HepG2 (cell line): ENCODE results near the gene CNOT8. TPM values are rescaled to one million over a fixed set of nuclear protein-coding genes. Genes with fewer than 3 reads are reported as not detected.

Source experiments
- ATAC-seq: fragments of 200-7000 bp; cut with Tn5 transposase; 3 replicates; pipeline ENCODE4 v1.9.1; 2020; ENCODE audit warnings: mild to moderate bottlenecking, moderate library complexity
- BruUV-seq: library from RNA; stranded (reverse); fragments of 400-500 nt; replicated peaks from 2 replicates; lab custom pipeline; 2021; lab: Mats Ljungman, UMichigan
- CTCF ChIA-PET: fragments of 300-600 bp; formaldehyde crosslinking; extraction: SDS; loops from one replicate; lab custom pipeline; 2021; ENCODE audit warnings: low total read pairs, inconsistent platforms, low intra/inter-chr PET ratio; lab: Yijun Ruan, JAX
- POLR2A ChIA-PET: fragments of 350-600 bp; sonication (Branson Sonifier 250); formaldehyde crosslinking; loops from one replicate; lab custom pipeline; 2020; ENCODE audit warnings: antibody characterized with exemption, inconsistent platforms; lab: Yijun Ruan, JAX
- DNase-seq: peaks from one replicate; pipeline ENCODE4 v3.0.0-alpha.2; 2015; ENCODE audit warnings: low spot score
- FAIRE-seq: peaks from 3 replicates; lab custom pipeline; 2011; peaks lifted over from hg19 to GRCh38; lab: Jason Lieb, UNC
- H2AFZ ChIP-seq: one replicate; pipeline ENCODE4 v1.6.1; 2011; ENCODE audit warnings: low read length, inconsistent platforms
- H3K27ac ChIP-seq: fragments of 300-600 bp; 3 replicates; pipeline ENCODE4 v1.8.0; 2011; ENCODE audit warnings: mixed run types, mild to moderate bottlenecking, mixed read lengths, low read length, inconsistent platforms; ENCODE audit not compliant: insufficient read depth; ENCODE audit errors: extremely low read length
- H3K27me3 ChIP-seq, 2 experiments: fragments of 200-600 bp in 1 of 2; 2 replicates in 1 of 2; 3 replicates in 1 of 2; pipeline versions ENCODE4 v1.6.0 to v1.8.0; 2011; ENCODE audit warnings: low read length in 2 of 2, mild to moderate bottlenecking in 2 of 2, moderate library complexity in 2 of 2, inconsistent platforms in 1 of 2; ENCODE audit not compliant: insufficient read depth in 2 of 2, control insufficient read depth in 1 of 2
- H3K36me3 ChIP-seq, 2 experiments: fragments of 200-600 bp in 1 of 2; replicated peaks in 1 of 2; 2 replicates in 1 of 2; 3 replicates in 1 of 2; pipeline versions ENCODE4 v1.5.1 to v1.8.0; 2011; ENCODE audit warnings: low read length in 2 of 2, inconsistent platforms in 1 of 2; ENCODE audit not compliant: insufficient read depth in 2 of 2, control insufficient read depth in 1 of 2
- H3K4me1 ChIP-seq: 2 replicates; pipeline ENCODE4 v1.5.1; 2012; ENCODE audit warnings: low read length, inconsistent platforms; ENCODE audit not compliant: insufficient read depth
- H3K4me2 ChIP-seq: 2 replicates; pipeline ENCODE4 v1.6.0; 2011; ENCODE audit warnings: low read depth, low read length, inconsistent platforms
- H3K4me3 ChIP-seq, 3 experiments: fragments of 200-600 bp in 1 of 3; sonication (generic), shearing (Covaris generic) in 1 of 3; replicated peaks in 1 of 3; 2 replicates each; pipeline ENCODE4 v1.5.1; 2011 to 2016; ENCODE audit warnings: low read length in 3 of 3, inconsistent platforms in 2 of 3, low read depth in 2 of 3, mild to moderate bottlenecking in 2 of 3, control low read depth in 1 of 3, mixed read lengths in 1 of 3; ENCODE audit not compliant: insufficient read depth in 1 of 3
- H3K79me2 ChIP-seq: one replicate; pipeline ENCODE4 v1.6.1; 2011; ENCODE audit warnings: low read length, inconsistent platforms; ENCODE audit not compliant: insufficient read depth
- H3K9ac ChIP-seq: 2 replicates; pipeline ENCODE4 v1.6.0; 2011; ENCODE audit warnings: mild to moderate bottlenecking, low read depth, low read length, inconsistent platforms; ENCODE audit not compliant: insufficient read depth
- H3K9me3 ChIP-seq: 2 replicates; pipeline ENCODE4 v1.5.1; 2012; ENCODE audit warnings: mild to moderate bottlenecking, low read length
- H4K20me1 ChIP-seq: 2 replicates; pipeline ENCODE4 v1.6.0; 2011; ENCODE audit warnings: inconsistent platforms, mild to moderate bottlenecking, low read length, moderate library complexity; ENCODE audit not compliant: insufficient read depth
- DPF2 ChIP-seq: sonication (generic); formaldehyde crosslinking; IDR thresholded peaks from 2 replicates; pipeline ENCODE4 v1.4.0; 2020; ENCODE audit warnings: mild to moderate bottlenecking, low read depth, missing genetic modification reagents, borderline replicate concordance
- HMG20B ChIP-seq: conservative IDR thresholded peaks from 2 replicates; pipeline ENCODE4 v1.6.1; 2016; ENCODE audit warnings: missing genetic modification reagents, missing compliant biosample characterization
- KDM4B ChIP-seq: sonication (generic); formaldehyde crosslinking; IDR thresholded peaks from 2 replicates; pipeline ENCODE4 v1.4.0; 2020; ENCODE audit warnings: missing genetic modification reagents
- KLF6 ChIP-seq: IDR thresholded peaks from 2 replicates; pipeline ENCODE4 v1.8.0; 2016; ENCODE audit warnings: missing biosample characterization, missing genetic modification reagents
- NFKBIZ ChIP-seq: IDR thresholded peaks from 2 replicates; pipeline ENCODE4 v1.6.1; 2018; ENCODE audit warnings: missing genetic modification reagents, missing compliant biosample characterization
- WGBS: methylation state at CpG from one replicate; pipeline ENCODE4 v1.1.6; 2017; ENCODE audit warnings: low lambda C conversion rate; 5-methylcytosine and 5-hydroxymethylcytosine counted together
- in situ Hi-C: cut with HindIII; loops from 2 replicates; pipeline ENCODE4 v1.10.0; 2017; ENCODE audit warnings: low pct_unique_long_range_greater_than_20kb; ENCODE audit not compliant: extremely low pct_ligation_motif_present
- intact Hi-C: fragments of 100-400 bp; cut with micrococcal nuclease; formaldehyde crosslinking; loops from one replicate; pipeline ENCODE4 v1.10.0; 2022; ENCODE audit not compliant: unreplicated experiment
- polyA plus RNA-seq, 8 experiments: library from polyadenylated mRNA; depleted of rRNA in 3 of 8; stranded (reverse) in 7 of 8; unstranded in 1 of 8; fragments of >200 nt; fragmentation: Illumina TruSeq in 4 of 8; extraction: Trizol in 4 of 8; gene quantifications; 2 replicates each; pipeline versions ENCODE4 v1.2.1 to v1.2.3, GENCODE V29; 2011 to 2016; ENCODE audit warnings: low read depth in 4 of 8, missing spikeins in 1 of 8, mixed read lengths in 1 of 8; ENCODE audit not compliant: insufficient read depth in 1 of 8
- total RNA-seq, 5 experiments: library from RNA; depleted of rRNA; stranded (reverse); fragments of >200 nt; fragmentation: Illumina TruSeq; extraction: Trizol; gene quantifications; 2 replicates each; pipeline ENCODE4 v1.2.3, GENCODE V29; 2016; ENCODE audit warnings: low read depth in 1 of 5
- TF ChIP-seq, protein P1 (sequence below): sonication (generic); formaldehyde crosslinking; IDR thresholded peaks from 2 replicates; pipeline ENCODE4 v1.4.0; 2020; ENCODE audit warnings: missing genetic modification reagents, mild to moderate bottlenecking, borderline replicate concordance
- TF ChIP-seq, protein P2 (sequence below): IDR thresholded peaks from 2 replicates; pipeline ENCODE4 v1.6.1; 2016; ENCODE audit warnings: control low read depth
- TF ChIP-seq, protein P3 (sequence below): sonication (generic); formaldehyde crosslinking; conservative IDR thresholded peaks from 2 replicates; pipeline ENCODE4 v1.8.1; 2023; ENCODE audit warnings: missing genetic modification reagents
- TF ChIP-seq, protein P4 (sequence below): sonication (generic); formaldehyde crosslinking; IDR thresholded peaks from 2 replicates; pipeline ENCODE4 v1.4.0; 2020; ENCODE audit warnings: mild to moderate bottlenecking, missing genetic modification reagents, borderline replicate concordance
- TF ChIP-seq, protein P5 (sequence below): sonication (generic); formaldehyde crosslinking; IDR thresholded peaks from 2 replicates; pipeline ENCODE4 v1.5.1; 2020; ENCODE audit warnings: mild to moderate bottlenecking, missing genetic modification reagents, moderate library complexity

CNOT8 gene
- total and polyA plus RNA-seq, 2 of the 13 experiments (the other 11 are each of a cell fraction or from before 2014, with no cell fraction given), result 37.1 to 74.9 TPM

DNA sequence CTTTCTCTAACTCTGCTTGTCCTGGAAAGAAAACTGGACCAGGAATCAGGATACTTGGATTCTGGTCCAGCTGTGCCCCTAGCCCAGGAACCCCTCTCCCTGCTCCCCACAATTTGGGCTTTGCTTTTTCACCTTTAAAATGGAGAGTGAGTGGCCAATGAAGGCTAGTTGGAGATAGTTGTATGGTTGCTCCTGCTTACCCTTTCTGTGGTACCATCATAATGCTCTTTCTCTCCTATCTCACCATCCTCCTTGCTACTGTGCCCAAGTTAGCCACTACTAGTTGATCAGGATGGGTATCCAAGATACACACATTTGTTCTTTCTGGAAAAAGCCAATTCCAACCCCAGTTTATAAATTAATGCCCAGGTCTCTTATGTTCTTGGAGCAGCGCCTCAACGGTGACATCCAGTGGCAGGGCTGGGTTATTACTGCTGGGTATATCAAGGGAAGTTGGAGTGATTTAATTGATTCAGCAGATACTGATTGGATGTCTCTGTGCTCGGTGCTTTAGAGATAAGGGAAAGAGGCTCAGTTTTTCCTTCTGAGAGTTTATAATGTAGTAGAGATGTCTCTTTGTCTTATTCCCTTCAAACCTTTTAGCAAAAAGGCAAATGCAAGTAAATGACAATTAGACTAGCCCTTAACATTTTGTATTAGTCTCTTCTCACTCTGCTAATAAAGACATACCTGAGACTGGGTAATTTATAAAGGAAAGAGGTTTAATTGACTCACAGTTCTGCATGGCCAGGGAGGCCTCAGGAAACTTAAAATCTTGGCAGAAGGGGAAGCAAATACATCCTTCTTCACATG lies 46.6 kb upstream of the CNOT8 start:
- H3K4me3 ChIP-seq, result no peak overlapping the region
- no peak overlapping the region for H2AFZ ChIP-seq
- peaks cover 14% of the 10 kb centered on the region for H3K4me1 ChIP-seq
- H3K36me3 ChIP-seq, result peaks cover 32 to 77% of the 10 kb centered on the region in 2 experiments
- no TSS peak for BruUV-seq
- peak; percentile 52 for ATAC-seq
- intact Hi-C loops (loop anchor here (1.0 kb wide), 1 partner anchor 162 kb away; no protein-coding TSS in a partner anchor), in situ Hi-C loops (loop anchor here (5.0 kb wide), 1 partner anchor 165 kb away; no protein-coding TSS in a partner anchor)
- DNase-seq, result peak; percentile 44
- no peak overlapping the region for H3K27ac ChIP-seq
- H3K4me2 ChIP-seq, result no peak overlapping the region
- H3K9ac ChIP-seq, result no peak overlapping the region
- no peaks in the 10 kb centered on the region for H3K27me3 ChIP-seq
- ChIA-PET POLR2A (no interaction called here), CTCF (interaction anchor here (1.9 kb wide), 1 partner anchor 161 kb away, joined by 29 read pairs; no protein-coding TSS in a partner anchor)
- H3K79me2 ChIP-seq, result no peaks in the 10 kb centered on the region
- 72% methylated on average over 3 of the region's 3 CpGs for WGBS
- FAIRE-seq, result peak; percentile 53
- H4K20me1 ChIP-seq, result peaks cover 5% of the 10 kb centered on the region; the same call in 1 of the 2 replicates
- no peaks in the 10 kb centered on the region for H3K9me3 ChIP-seq
- TF ChIP-seq, protein P1, sequence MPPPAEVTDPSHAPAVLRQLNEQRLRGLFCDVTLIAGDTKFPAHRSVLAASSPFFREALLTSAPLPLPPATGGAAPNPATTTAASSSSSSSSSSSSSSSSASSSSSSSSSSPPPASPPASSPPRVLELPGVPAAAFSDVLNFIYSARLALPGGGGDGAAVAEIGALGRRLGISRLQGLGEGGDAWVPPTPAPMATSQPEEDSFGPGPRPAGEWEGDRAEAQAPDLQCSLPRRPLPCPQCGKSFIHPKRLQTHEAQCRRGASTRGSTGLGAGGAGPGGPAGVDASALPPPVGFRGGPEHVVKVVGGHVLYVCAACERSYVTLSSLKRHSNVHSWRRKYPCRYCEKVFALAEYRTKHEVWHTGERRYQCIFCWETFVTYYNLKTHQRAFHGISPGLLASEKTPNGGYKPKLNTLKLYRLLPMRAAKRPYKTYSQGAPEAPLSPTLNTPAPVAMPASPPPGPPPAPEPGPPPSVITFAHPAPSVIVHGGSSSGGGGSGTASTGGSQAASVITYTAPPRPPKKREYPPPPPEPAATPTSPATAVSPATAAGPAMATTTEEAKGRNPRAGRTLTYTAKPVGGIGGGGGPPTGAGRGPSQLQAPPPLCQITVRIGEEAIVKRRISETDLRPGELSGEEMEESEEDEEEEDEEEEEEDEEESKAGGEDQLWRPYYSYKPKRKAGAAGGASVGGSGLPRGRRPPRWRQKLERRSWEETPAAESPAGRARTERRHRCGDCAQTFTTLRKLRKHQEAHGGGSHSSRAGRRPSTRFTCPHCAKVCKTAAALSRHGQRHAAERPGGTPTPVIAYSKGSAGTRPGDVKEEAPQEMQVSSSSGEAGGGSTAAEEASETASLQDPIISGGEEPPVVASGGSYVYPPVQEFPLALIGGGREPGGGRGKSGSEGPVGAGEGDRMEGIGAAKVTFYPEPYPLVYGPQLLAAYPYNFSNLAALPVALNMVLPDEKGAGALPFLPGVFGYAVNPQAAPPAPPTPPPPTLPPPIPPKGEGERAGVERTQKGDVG, result no peak
- TF ChIP-seq, protein P2, sequence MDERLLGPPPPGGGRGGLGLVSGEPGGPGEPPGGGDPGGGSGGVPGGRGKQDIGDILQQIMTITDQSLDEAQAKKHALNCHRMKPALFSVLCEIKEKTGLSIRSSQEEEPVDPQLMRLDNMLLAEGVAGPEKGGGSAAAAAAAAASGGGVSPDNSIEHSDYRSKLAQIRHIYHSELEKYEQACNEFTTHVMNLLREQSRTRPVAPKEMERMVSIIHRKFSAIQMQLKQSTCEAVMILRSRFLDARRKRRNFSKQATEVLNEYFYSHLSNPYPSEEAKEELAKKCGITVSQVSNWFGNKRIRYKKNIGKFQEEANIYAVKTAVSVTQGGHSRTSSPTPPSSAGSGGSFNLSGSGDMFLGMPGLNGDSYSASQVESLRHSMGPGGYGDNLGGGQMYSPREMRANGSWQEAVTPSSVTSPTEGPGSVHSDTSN, result no peak
- TF ChIP-seq KLF6 (CRISPR knock-in tag), result no peak
- TF ChIP-seq DPF2 (CRISPR knock-in tag), result no peak
- TF ChIP-seq, protein P3, sequence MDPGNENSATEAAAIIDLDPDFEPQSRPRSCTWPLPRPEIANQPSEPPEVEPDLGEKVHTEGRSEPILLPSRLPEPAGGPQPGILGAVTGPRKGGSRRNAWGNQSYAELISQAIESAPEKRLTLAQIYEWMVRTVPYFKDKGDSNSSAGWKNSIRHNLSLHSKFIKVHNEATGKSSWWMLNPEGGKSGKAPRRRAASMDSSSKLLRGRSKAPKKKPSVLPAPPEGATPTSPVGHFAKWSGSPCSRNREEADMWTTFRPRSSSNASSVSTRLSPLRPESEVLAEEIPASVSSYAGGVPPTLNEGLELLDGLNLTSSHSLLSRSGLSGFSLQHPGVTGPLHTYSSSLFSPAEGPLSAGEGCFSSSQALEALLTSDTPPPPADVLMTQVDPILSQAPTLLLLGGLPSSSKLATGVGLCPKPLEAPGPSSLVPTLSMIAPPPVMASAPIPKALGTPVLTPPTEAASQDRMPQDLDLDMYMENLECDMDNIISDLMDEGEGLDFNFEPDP (CRISPR knock-in tag), result 0 out of 2 replicates have a peak, but pooled peaks have one; percentile 90
- TF ChIP-seq, protein P4, sequence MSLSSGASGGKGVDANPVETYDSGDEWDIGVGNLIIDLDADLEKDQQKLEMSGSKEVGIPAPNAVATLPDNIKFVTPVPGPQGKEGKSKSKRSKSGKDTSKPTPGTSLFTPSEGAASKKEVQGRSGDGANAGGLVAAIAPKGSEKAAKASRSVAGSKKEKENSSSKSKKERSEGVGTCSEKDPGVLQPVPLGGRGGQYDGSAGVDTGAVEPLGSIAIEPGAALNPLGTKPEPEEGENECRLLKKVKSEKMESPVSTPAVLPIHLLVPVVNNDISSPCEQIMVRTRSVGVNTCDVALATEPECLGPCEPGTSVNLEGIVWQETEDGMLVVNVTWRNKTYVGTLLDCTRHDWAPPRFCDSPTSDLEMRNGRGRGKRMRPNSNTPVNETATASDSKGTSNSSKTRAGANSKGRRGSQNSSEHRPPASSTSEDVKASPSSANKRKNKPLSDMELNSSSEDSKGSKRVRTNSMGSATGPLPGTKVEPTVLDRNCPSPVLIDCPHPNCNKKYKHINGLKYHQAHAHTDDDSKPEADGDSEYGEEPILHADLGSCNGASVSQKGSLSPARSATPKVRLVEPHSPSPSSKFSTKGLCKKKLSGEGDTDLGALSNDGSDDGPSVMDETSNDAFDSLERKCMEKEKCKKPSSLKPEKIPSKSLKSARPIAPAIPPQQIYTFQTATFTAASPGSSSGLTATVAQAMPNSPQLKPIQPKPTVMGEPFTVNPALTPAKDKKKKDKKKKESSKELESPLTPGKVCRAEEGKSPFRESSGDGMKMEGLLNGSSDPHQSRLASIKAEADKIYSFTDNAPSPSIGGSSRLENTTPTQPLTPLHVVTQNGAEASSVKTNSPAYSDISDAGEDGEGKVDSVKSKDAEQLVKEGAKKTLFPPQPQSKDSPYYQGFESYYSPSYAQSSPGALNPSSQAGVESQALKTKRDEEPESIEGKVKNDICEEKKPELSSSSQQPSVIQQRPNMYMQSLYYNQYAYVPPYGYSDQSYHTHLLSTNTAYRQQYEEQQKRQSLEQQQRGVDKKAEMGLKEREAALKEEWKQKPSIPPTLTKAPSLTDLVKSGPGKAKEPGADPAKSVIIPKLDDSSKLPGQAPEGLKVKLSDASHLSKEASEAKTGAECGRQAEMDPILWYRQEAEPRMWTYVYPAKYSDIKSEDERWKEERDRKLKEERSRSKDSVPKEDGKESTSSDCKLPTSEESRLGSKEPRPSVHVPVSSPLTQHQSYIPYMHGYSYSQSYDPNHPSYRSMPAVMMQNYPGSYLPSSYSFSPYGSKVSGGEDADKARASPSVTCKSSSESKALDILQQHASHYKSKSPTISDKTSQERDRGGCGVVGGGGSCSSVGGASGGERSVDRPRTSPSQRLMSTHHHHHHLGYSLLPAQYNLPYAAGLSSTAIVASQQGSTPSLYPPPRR (CRISPR knock-in tag), result no peak
- no peak for TF ChIP-seq HMG20B (CRISPR knock-in tag)
- TF ChIP-seq, protein P5, sequence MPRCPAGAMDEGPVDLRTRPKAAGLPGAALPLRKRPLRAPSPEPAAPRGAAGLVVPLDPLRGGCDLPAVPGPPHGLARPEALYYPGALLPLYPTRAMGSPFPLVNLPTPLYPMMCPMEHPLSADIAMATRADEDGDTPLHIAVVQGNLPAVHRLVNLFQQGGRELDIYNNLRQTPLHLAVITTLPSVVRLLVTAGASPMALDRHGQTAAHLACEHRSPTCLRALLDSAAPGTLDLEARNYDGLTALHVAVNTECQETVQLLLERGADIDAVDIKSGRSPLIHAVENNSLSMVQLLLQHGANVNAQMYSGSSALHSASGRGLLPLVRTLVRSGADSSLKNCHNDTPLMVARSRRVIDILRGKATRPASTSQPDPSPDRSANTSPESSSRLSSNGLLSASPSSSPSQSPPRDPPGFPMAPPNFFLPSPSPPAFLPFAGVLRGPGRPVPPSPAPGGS, result no peak
- no peak for TF ChIP-seq NFKBIZ
- TF ChIP-seq KDM4B, result no peak
